ENCODE measurements around the gene ZNF638.

ZNF638 gene

DNA sequence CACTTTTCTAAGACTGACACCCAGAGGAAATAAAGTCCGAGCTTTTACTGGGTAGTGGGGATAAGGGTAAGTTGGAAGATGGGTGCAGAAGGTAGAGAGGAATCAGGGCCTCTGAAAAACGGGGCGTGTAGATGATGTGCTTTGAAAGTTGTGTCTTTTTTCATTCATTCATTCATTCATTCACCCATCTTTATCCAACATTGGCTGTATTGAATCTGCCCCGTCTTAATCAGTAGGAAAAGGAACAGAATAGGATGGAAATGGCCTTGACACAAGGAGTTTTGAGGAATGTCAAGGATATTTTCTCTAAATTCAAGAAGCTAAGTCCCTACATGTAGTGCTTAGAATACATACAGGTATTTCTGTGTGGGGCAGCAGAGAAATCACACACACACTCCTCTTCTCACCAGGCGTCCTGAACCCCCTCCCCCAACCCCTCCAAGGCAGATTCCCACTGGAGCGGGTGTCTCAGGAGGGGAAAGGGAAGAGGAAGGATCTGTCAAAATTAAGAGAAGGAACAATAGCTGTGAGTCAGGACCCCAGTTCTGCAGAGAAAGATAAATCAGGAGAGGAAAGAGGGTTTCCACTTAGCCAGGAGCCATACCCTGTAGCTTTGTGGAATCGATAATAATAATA lies 135.7 kb downstream of the ZNF638 start:
- no peak for DNase-seq (ENCODE audit: low read depth, low spot score)
- peaks cover 2% of the 10 kb centered on the region; the same call in 1 of the 2 replicates for H3K4me1 ChIP-seq (ENCODE audit: control insufficient read depth, insufficient read depth, low read length)
- no peaks in the 10 kb centered on the region for H3K9me3 ChIP-seq (ENCODE audit: control insufficient read depth, insufficient read depth, low read length)
- no CpG with 5 or more reads among the region's 7 CpGs for WGBS (ENCODE audit: insufficient coverage, insufficient read length)
- no peaks in the 10 kb centered on the region for H3K36me3 ChIP-seq (ENCODE audit: control insufficient read depth, insufficient read depth, low read length)
- no peak overlapping the region for H3K27ac ChIP-seq (ENCODE audit: low read length)
- H3K4me3 ChIP-seq (ENCODE audit: low read length): peak overlapping the region; percentile 34; the same call in 1 of the 2 replicates
- peaks cover 44% of the 10 kb centered on the region for H3K27me3 ChIP-seq (ENCODE audit: control insufficient read depth, insufficient read depth, low read length)

- peaks cover 41% of the 10 kb centered on the region for H3K27me3 ChIP-seq (ENCODE audit: control insufficient read depth, insufficient read depth, low read length)
- no CpG with 5 or more reads among the region's 11 CpGs for WGBS (ENCODE audit: insufficient coverage, insufficient read length)
These were observed 136.9 kb downstream of the ZNF638 start for GRCh38 chr2:71468279-71469015.

GRCh38 chr2:71469403-71470398 lies 138.1 kb downstream of the ZNF638 start:
- peaks cover 32% of the 10 kb centered on the region for H3K27me3 ChIP-seq (ENCODE audit: control insufficient read depth, insufficient read depth, low read length)
- H3K4me3 ChIP-seq (ENCODE audit: low read length): no peak overlapping the region
- peaks cover 2% of the 10 kb centered on the region; the same call in 1 of the 2 replicates for H3K4me1 ChIP-seq (ENCODE audit: control insufficient read depth, insufficient read depth, low read length)
- no peak overlapping the region for H3K27ac ChIP-seq (ENCODE audit: low read length)
- H3K36me3 ChIP-seq (ENCODE audit: control insufficient read depth, insufficient read depth, low read length): no peaks in the 10 kb centered on the region
- no peak for DNase-seq (ENCODE audit: low read depth, low spot score)
- WGBS (ENCODE audit: insufficient coverage, insufficient read length): no CpG with 5 or more reads among the region's 8 CpGs
- no peaks in the 10 kb centered on the region for H3K9me3 ChIP-seq (ENCODE audit: control insufficient read depth, insufficient read depth, low read length)

More at GRCh38 chr2:71468279-71469015, 136.9 kb downstream of the ZNF638 start:
- Histone ChIP-seq H3K4me1 (ENCODE audit: control insufficient read depth, insufficient read depth, low read length) (peaks cover 2% of the 10 kb centered on the region; the same call in 1 of the 2 replicates), H3K36me3 (ENCODE audit: control insufficient read depth, insufficient read depth, low read length) (no peaks in the 10 kb centered on the region), H3K4me3 (ENCODE audit: low read length) (no peak overlapping the region), H3K9me3 (ENCODE audit: control insufficient read depth, insufficient read depth, low read length) (no peaks in the 10 kb centered on the region), H3K27ac (ENCODE audit: low read length) (no peak overlapping the region)
- no peak for DNase-seq (ENCODE audit: low read depth, low spot score)

- Histone ChIP-seq H3K9me3 (ENCODE audit: control insufficient read depth, insufficient read depth, low read length) (no peaks in the 10 kb centered on the region), H3K27ac (ENCODE audit: low read length) (no peak overlapping the region), H3K27me3 (ENCODE audit: control insufficient read depth, insufficient read depth, low read length) (peaks cover 17% of the 10 kb centered on the region), H3K4me1 (ENCODE audit: control insufficient read depth, insufficient read depth, low read length) (no peaks in the 10 kb centered on the region), H3K4me3 (ENCODE audit: low read length) (no peak overlapping the region), H3K36me3 (ENCODE audit: control insufficient read depth, insufficient read depth, low read length) (no peaks in the 10 kb centered on the region)
- DNase-seq (ENCODE audit: low read depth, low spot score): no peak
- no CpG with 5 or more reads among the region's 1 CpG for WGBS (ENCODE audit: insufficient coverage, insufficient read length)
These were observed 139.7 kb downstream of the ZNF638 start for GRCh38 chr2:71471276-71471675.

- peaks cover 11% of the 10 kb centered on the region for H3K27me3 ChIP-seq (ENCODE audit: control insufficient read depth, insufficient read depth, low read length)
- H3K9me3 ChIP-seq (ENCODE audit: control insufficient read depth, insufficient read depth, low read length): no peaks in the 10 kb centered on the region
- no peak overlapping the region for H3K27ac ChIP-seq (ENCODE audit: low read length)
- no peak overlapping the region for H3K4me3 ChIP-seq (ENCODE audit: low read length)
- no peaks in the 10 kb centered on the region for H3K36me3 ChIP-seq (ENCODE audit: control insufficient read depth, insufficient read depth, low read length)
- no peaks in the 10 kb centered on the region for H3K4me1 ChIP-seq (ENCODE audit: control insufficient read depth, insufficient read depth, low read length)
- no CpG with 5 or more reads among the region's 2 CpGs for WGBS (ENCODE audit: insufficient coverage, insufficient read length)
- DNase-seq (ENCODE audit: low read depth, low spot score): no peak
These were observed 140.4 kb downstream of the ZNF638 start for GRCh38 chr2:71472019-71472418.

GRCh38 chr2:71473346-71474031 lies 141.9 kb downstream of the ZNF638 start:
- Histone ChIP-seq H3K4me3 (ENCODE audit: low read length) (no peak overlapping the region), H3K9me3 (ENCODE audit: control insufficient read depth, insufficient read depth, low read length) (no peaks in the 10 kb centered on the region), H3K36me3 (ENCODE audit: control insufficient read depth, insufficient read depth, low read length) (no peaks in the 10 kb centered on the region), H3K27ac (ENCODE audit: low read length) (no peak overlapping the region), H3K27me3 (ENCODE audit: control insufficient read depth, insufficient read depth, low read length) (no peaks in the 10 kb centered on the region; the same call in 1 of the 2 replicates), H3K4me1 (ENCODE audit: control insufficient read depth, insufficient read depth, low read length) (no peaks in the 10 kb centered on the region; the same call in 1 of the 2 replicates)
- no peak for DNase-seq (ENCODE audit: low read depth, low spot score)
- WGBS (ENCODE audit: insufficient coverage, insufficient read length): no CpG with 5 or more reads among the region's 9 CpGs

DNA sequence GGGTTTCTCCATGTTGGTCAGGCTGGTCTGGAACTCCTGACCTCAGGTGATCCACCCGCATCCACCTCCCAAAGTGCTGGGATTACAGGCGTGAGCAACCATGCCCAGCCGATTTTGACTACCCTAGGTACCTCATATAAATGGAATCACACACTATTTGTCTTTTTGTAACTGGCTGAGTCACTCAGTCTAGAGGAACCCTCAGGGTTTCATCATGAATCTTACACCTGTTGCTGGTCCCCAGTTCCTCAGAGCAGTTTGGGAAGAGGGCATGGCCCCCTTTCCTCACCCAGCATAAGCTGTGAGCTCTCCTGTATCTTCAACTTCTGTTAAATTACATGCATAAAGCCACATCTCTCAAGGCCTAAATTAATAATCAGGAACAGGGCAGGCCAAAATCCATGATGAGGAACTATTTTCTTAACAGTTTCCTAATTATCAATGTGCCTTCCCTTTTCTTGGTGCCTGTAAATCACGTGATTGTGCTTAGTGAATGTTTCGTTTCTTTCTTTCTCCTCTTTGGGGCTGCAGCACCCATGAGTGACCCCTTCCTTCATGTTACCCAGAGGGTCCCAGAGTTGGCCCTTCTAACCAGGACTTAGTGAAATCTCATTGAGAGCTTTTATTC lies 142.6 kb downstream of the ZNF638 start:
- DNase-seq (ENCODE audit: low read depth, low spot score): no peak
- no peak overlapping the region for H3K27ac ChIP-seq (ENCODE audit: low read length)
- no peak overlapping the region for H3K4me3 ChIP-seq (ENCODE audit: low read length)
- H3K9me3 ChIP-seq (ENCODE audit: control insufficient read depth, insufficient read depth, low read length): no peaks in the 10 kb centered on the region
- no CpG with 5 or more reads among the region's 5 CpGs for WGBS (ENCODE audit: insufficient coverage, insufficient read length)
- no peaks in the 10 kb centered on the region; the same call in 1 of the 2 replicates for H3K4me1 ChIP-seq (ENCODE audit: control insufficient read depth, insufficient read depth, low read length)
- H3K36me3 ChIP-seq (ENCODE audit: control insufficient read depth, insufficient read depth, low read length): no peaks in the 10 kb centered on the region
- H3K27me3 ChIP-seq (ENCODE audit: control insufficient read depth, insufficient read depth, low read length): no peaks in the 10 kb centered on the region

DNA sequence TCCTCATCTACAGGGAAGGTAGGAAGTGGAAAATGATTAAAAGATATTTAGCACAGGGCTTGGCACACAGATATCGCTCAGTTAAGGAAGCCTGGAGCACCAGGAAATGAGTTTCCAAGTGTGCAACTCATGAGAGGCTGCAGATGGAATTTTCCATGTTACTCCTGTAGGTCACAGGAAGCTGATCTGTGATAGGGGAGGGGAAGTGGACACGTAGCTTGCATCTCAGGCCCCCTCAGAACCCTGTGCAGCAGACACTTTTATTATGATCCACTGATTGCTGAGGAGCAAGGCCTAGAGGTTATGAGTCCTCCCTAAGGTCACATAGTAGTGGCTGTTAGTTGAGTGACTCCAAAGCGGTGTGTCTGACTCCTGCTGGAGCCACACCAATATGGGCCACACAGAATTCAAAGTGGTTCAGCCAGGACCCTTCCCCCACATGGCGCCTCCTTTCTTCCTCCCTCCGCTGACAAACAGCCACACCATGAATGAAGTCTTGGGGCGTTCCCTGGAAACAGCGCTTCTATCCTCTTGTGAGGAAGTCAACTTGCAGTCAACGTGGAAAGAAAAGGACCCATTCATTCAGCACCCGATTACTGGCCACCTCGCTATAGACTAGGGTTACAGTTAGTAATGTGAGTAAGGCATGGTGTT lies 143.3 kb downstream of the ZNF638 start:
- no peaks in the 10 kb centered on the region for H3K9me3 ChIP-seq (ENCODE audit: control insufficient read depth, insufficient read depth, low read length)
- H3K4me3 ChIP-seq (ENCODE audit: low read length): no peak overlapping the region
- H3K27me3 ChIP-seq (ENCODE audit: control insufficient read depth, insufficient read depth, low read length): no peaks in the 10 kb centered on the region
- no peaks in the 10 kb centered on the region for H3K36me3 ChIP-seq (ENCODE audit: control insufficient read depth, insufficient read depth, low read length)
- H3K4me1 ChIP-seq (ENCODE audit: control insufficient read depth, insufficient read depth, low read length): no peaks in the 10 kb centered on the region; the same call in 1 of the 2 replicates
- WGBS (ENCODE audit: insufficient coverage, insufficient read length): no CpG with 5 or more reads among the region's 10 CpGs
- no peak for DNase-seq (ENCODE audit: low read depth, low spot score)
- H3K27ac ChIP-seq (ENCODE audit: low read length): no peak overlapping the region

GRCh38 chr2:71476495-71476894 lies 144.9 kb downstream of the ZNF638 start:
- no CpG with 5 or more reads among the region's 1 CpG for WGBS (ENCODE audit: insufficient coverage, insufficient read length)
- H3K4me3 ChIP-seq (ENCODE audit: low read length): no peak overlapping the region
- no peaks in the 10 kb centered on the region for H3K27me3 ChIP-seq (ENCODE audit: control insufficient read depth, insufficient read depth, low read length)
- no peaks in the 10 kb centered on the region for H3K36me3 ChIP-seq (ENCODE audit: control insufficient read depth, insufficient read depth, low read length)
- no peaks in the 10 kb centered on the region; the same call in 1 of the 2 replicates for H3K4me1 ChIP-seq (ENCODE audit: control insufficient read depth, insufficient read depth, low read length)
- H3K27ac ChIP-seq (ENCODE audit: low read length): no peak overlapping the region
- DNase-seq (ENCODE audit: low read depth, low spot score): no peak
- no peaks in the 10 kb centered on the region for H3K9me3 ChIP-seq (ENCODE audit: control insufficient read depth, insufficient read depth, low read length)
